Duodenal mucosa (tissue), 2 donors: ENCODE data around the gene ZNF438.
"Not testable (repeated sequence)": the region's sequence is repeated elsewhere in the genome, so short reads cannot be mapped to it uniquely, and the experiment has no call there.

Experiments
- H3K27ac ChIP-seq: one replicate; pipeline ENCODE4 v1.7.0; 2013; ENCODE audit warnings: low read depth, low read length
- H3K27me3 ChIP-seq, 2 donors: one replicate each; pipeline ENCODE4 v1.7.0; 2013; ENCODE audit warnings: low read length in 2 of 2, control low read depth in 1 of 2; ENCODE audit not compliant: insufficient read depth in 2 of 2, control insufficient read depth in 1 of 2
- H3K36me3 ChIP-seq, 2 donors: one replicate each; pipeline ENCODE4 v1.7.0; 2013; ENCODE audit warnings: low read length in 2 of 2, control low read depth in 1 of 2; ENCODE audit not compliant: insufficient read depth in 2 of 2, control insufficient read depth in 1 of 2
- H3K4me1 ChIP-seq, 2 donors: one replicate each; pipeline ENCODE4 v1.7.0; 2013; ENCODE audit warnings: low read length in 2 of 2, control low read depth in 1 of 2; ENCODE audit not compliant: insufficient read depth in 2 of 2, control insufficient read depth in 1 of 2
- H3K4me3 ChIP-seq, 2 donors: one replicate each; pipeline ENCODE4 v1.7.0; 2013; ENCODE audit warnings: low read length in 2 of 2, low read depth in 1 of 2
- H3K9ac ChIP-seq, 2 donors: one replicate each; pipeline ENCODE4 v1.7.0; 2013; ENCODE audit warnings: low read length in 2 of 2, low read depth in 1 of 2
- H3K9me3 ChIP-seq, 2 donors: one replicate each; pipeline ENCODE4 v1.7.0; 2013; ENCODE audit warnings: low read length in 2 of 2, control low read depth in 1 of 2; ENCODE audit not compliant: control insufficient read depth in 1 of 2

The ZNF438 gene

GRCh38 chr10:30959836-30960210 is 71.8 kb downstream of the ZNF438 start:
- H3K36me3 ChIP-seq = no peaks in the 10 kb centered on the region
- H3K9me3 ChIP-seq = no peaks in the 10 kb centered on the region
- no peak overlapping the region for H3K27ac ChIP-seq
- H3K9ac ChIP-seq = no peak overlapping the region
- H3K4me1 ChIP-seq = no peaks in the 10 kb centered on the region
- no peak overlapping the region for H3K4me3 ChIP-seq
- no peaks in the 10 kb centered on the region for H3K27me3 ChIP-seq

- not testable (repeated sequence) for H3K27me3 ChIP-seq, H3K4me1 ChIP-seq, H3K27ac ChIP-seq, H3K4me3 ChIP-seq, H3K36me3 ChIP-seq, H3K9ac ChIP-seq, H3K9me3 ChIP-seq
These were observed 82.4 kb downstream of the ZNF438 start for GRCh38 chr10:30949218-30949617.

GRCh38 chr10:30944005-30944404 is 87.7 kb downstream of the ZNF438 start:
- H3K27ac ChIP-seq = no peak overlapping the region
- H3K9me3 ChIP-seq = no peaks in the 10 kb centered on the region
- no peaks in the 10 kb centered on the region for H3K36me3 ChIP-seq
- H3K4me3 ChIP-seq = no peak overlapping the region
- H3K27me3 ChIP-seq = no peaks in the 10 kb centered on the region
- peaks cover 0 to 10% of the 10 kb centered on the region in 2 donors for H3K4me1 ChIP-seq
- H3K9ac ChIP-seq = no peak overlapping the region

DNA sequence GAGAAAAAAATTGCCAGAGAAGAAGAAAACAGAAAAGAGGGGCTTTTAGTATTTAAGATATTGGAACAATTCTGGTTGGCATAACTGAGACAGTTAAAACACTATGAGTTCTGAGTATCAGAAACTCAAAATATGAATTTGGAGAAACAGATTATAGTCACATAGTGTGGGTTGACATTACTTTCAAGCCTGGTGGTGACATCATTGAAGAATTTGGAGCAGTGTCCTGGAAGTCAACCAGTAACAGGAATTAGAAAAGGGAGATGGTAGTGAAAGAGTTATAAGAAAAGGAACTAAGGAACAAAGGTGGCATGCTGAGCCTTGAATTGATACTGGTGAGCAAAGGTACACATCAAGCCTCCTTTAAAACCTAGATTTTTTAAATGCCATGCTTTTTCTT is 88.2 kb downstream of the ZNF438 start:
- Histone ChIP-seq H3K9me3 (no peaks in the 10 kb centered on the region), H3K36me3 (no peaks in the 10 kb centered on the region), H3K9ac (no peak overlapping the region), H3K27me3 (no peaks in the 10 kb centered on the region), H3K4me3 (no peak overlapping the region), H3K4me1 (peaks cover 0 to 10% of the 10 kb centered on the region in 2 donors), H3K27ac (no peak overlapping the region)

- H3K27ac ChIP-seq = no peak overlapping the region
- no peak overlapping the region for H3K9ac ChIP-seq
- no peaks in the 10 kb centered on the region for H3K27me3 ChIP-seq
- no peak overlapping the region for H3K4me3 ChIP-seq
- peaks cover 0 to 2% of the 10 kb centered on the region in 2 donors for H3K36me3 ChIP-seq
- H3K9me3 ChIP-seq = no peaks in the 10 kb centered on the region
- peaks cover 0 to 10% of the 10 kb centered on the region in 2 donors for H3K4me1 ChIP-seq
These were observed 91.4 kb downstream of the ZNF438 start for GRCh38 chr10:30940256-30940655.

DNA sequence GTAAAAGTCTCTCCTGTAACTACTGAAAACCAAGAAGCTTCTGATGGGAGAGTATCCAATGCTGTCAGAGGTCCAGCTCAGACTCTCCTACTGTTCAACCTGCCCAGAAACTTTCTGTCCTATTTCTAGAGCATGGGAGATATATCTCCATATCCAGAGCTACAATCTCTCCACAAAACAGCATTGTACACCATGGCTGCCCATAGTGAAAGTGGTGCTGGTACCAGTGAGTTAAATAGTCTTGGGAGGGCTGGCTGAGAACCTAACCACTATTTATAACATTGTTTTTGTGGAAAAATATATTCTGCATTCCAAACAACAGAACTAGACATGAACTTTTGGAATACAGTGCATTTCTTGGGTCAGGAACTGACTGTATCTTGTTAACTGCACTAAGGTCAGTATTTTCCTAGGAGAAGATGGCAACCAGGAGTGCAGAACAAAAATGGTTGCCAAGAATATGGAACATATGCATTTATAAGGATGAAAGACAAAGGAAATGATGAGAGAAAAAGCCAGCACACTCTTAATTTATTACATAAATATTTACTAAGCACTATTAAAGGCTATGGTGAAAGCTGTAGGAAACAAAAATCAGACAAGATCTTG is 91.9 kb downstream of the ZNF438 start:
- H3K4me1 ChIP-seq = peaks cover 0 to 10% of the 10 kb centered on the region in 2 donors
- H3K36me3 ChIP-seq = peaks cover 0 to 2% of the 10 kb centered on the region in 2 donors
- H3K27me3 ChIP-seq = no peaks in the 10 kb centered on the region
- H3K9ac ChIP-seq = no peak overlapping the region
- no peak overlapping the region for H3K4me3 ChIP-seq
- no peak overlapping the region for H3K27ac ChIP-seq
- no peaks in the 10 kb centered on the region for H3K9me3 ChIP-seq

GRCh38 chr10:30935078-30935477 is 96.6 kb downstream of the ZNF438 start:
- Histone ChIP-seq H3K9me3 (no peaks in the 10 kb centered on the region), H3K9ac (no peak overlapping the region), H3K27me3 (no peaks in the 10 kb centered on the region), H3K4me3 (no peak overlapping the region), H3K4me1 (no peaks in the 10 kb centered on the region), H3K27ac (no peak overlapping the region), H3K36me3 (peaks cover 0 to 2% of the 10 kb centered on the region in 2 donors)

DNA sequence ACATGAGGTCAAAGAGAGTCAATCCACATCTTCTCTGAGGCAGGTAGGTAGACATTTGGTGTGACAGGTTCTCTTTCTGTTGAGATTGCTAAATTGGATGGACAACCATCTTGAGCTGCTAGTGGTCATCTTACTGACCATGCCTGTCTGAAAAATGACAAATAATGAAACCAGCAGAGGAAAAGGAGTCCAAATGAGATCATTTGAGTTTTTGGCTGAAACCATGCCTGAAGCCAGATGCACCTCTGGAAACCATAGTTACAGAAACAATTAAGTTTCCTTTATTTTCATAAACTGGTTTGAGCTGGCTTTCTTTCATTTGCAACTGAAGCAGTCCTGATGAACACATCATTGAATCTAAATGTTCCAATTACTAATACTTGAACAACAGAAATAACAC is 100.6 kb downstream of the ZNF438 start:
- H3K27ac ChIP-seq = no peak overlapping the region
- peaks cover 0 to 9% of the 10 kb centered on the region in 2 donors for H3K36me3 ChIP-seq
- no peaks in the 10 kb centered on the region for H3K4me1 ChIP-seq
- H3K27me3 ChIP-seq = no peaks in the 10 kb centered on the region
- H3K9ac ChIP-seq = no peak overlapping the region
- H3K9me3 ChIP-seq = no peaks in the 10 kb centered on the region
- H3K4me3 ChIP-seq = no peak overlapping the region

DNA sequence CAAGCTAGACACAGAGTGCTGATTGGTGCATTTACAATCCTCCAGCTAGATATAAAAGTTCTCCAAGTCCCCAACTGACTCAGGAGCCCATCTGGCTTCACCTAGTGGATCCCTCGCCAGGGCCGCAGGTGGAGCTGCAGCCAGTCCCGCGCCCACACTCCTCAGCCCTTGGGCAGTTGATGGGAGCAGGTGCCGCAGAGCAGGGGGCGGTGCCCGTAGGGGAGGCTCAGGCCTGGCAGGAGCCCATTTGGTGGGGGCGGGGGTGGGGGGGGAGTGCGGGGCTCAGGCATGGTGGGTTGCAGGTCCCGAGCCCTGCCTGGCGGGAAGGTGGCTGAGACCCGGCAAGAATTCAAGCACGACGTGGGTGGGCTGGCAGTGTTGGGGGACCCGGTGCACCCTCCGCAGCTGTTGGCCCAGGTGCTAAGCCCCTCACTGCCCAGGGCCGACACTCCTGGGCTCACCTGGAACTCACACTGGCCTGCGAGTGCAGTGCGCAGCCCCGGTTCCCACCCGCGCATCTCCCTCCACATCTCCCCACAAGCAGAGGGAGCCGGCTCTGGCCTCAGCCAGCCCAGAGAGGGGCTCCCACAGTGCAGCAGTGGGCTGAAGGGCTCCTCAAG is 101.7 kb downstream of the ZNF438 start:
- Histone ChIP-seq H3K36me3 (peaks cover 0 to 7% of the 10 kb centered on the region in 2 donors), H3K27ac (no peak overlapping the region), H3K4me3 (no peak overlapping the region), H3K9me3 (peaks cover 0 to 4% of the 10 kb centered on the region in 2 donors), H3K9ac (no peak overlapping the region), H3K4me1 (no peaks in the 10 kb centered on the region), H3K27me3 (no peaks in the 10 kb centered on the region)

GRCh38 chr10:30929311-30929729 is 102.3 kb downstream of the ZNF438 start:
- not testable (repeated sequence) for H3K4me1 ChIP-seq, H3K27ac ChIP-seq, H3K27me3 ChIP-seq, H3K4me3 ChIP-seq, H3K36me3 ChIP-seq, H3K9me3 ChIP-seq, H3K9ac ChIP-seq
